GM12878 (cell line): ENCODE measurements around the gene HNRNPA2B1. TPM values are rescaled to one million over a fixed set of nuclear protein-coding genes. Genes with fewer than 3 reads are reported as not detected.

Experiments used
- ATAC-seq: fragments of 200-7000 bp; cut with Tn5 transposase; 3 replicates; pipeline ENCODE4 v1.9.1; 2020; ENCODE audit warnings: mild to moderate bottlenecking, moderate library complexity
- BruUV-seq: library from RNA; stranded (reverse); fragments of 400-500 nt; replicated peaks from 2 replicates; lab custom pipeline; 2021; lab: Mats Ljungman, UMichigan
- CTCF ChIA-PET: fragments of 300-600 bp; sonication (Branson Sonifier 250); formaldehyde crosslinking; extraction: SDS; loops from one replicate; lab custom pipeline; 2021; ENCODE audit warnings: inconsistent platforms; lab: Yijun Ruan, JAX
- POLR2A ChIA-PET: fragments of 350-600 bp; formaldehyde crosslinking; extraction: SDS; loops from one replicate; lab custom pipeline; 2021; ENCODE audit warnings: inconsistent platforms; lab: Charles Lee
- RAD21 ChIA-PET: fragments of 300-600 bp; sonication (Branson Sonifier 250); formaldehyde crosslinking; loops from one replicate; lab custom pipeline; 2023; ENCODE audit warnings: antibody characterized with exemption; ENCODE audit not compliant: unreplicated experiment; lab: Charles Lee
- SMC1A ChIA-PET: fragments of 300-600 bp; sonication (Branson Sonifier 250); formaldehyde crosslinking; loops from one replicate; lab custom pipeline; 2023; ENCODE audit not compliant: unreplicated experiment, uncharacterized antibody; lab: Charles Lee
- DNase-seq: peaks from one replicate; pipeline ENCODE4 v3.0.0-alpha.2; 2011; ENCODE audit warnings: low read depth, low spot score
- FAIRE-seq: peaks from 3 replicates; lab custom pipeline; 2011; peaks lifted over from hg19 to GRCh38; lab: Jason Lieb, UNC
- H2AFZ ChIP-seq: 2 replicates; pipeline ENCODE4 v1.6.0; 2011; ENCODE audit warnings: low read depth, low read length, control low read depth; ENCODE audit not compliant: control insufficient read depth
- H3K27ac ChIP-seq: 2 replicates; pipeline ENCODE4 v1.5.1; 2011; ENCODE audit warnings: control low read depth; ENCODE audit not compliant: control insufficient read depth, insufficient read depth
- H3K27me3 ChIP-seq, 2 experiments: replicated peaks in 1 of 2; 2 replicates each; pipeline versions ENCODE4 v1.6.0 to v1.6.1; 2011; ENCODE audit warnings: low read length in 1 of 2; ENCODE audit not compliant: control insufficient read depth in 2 of 2, insufficient read depth in 2 of 2
- H3K36me3 ChIP-seq, 2 experiments: 2 replicates each; pipeline ENCODE4 v1.5.1; 2011; ENCODE audit warnings: low read length in 1 of 2; ENCODE audit not compliant: control insufficient read depth in 2 of 2, insufficient read depth in 2 of 2
- H3K4me1 ChIP-seq: 2 replicates; pipeline ENCODE4 v1.6.1; 2011; ENCODE audit warnings: mild to moderate bottlenecking, low read length, moderate library complexity, mixed read lengths; ENCODE audit not compliant: control insufficient read depth, insufficient read depth
- H3K4me2 ChIP-seq: 2 replicates; pipeline ENCODE4 v1.6.0; 2011; ENCODE audit warnings: control low read depth; ENCODE audit not compliant: control insufficient read depth, insufficient read depth
- H3K4me3 ChIP-seq: fragments of 200-600 bp; sonication (generic); 2 replicates; pipeline ENCODE4 v1.5.1; 2016
- H3K79me2 ChIP-seq: 2 replicates; pipeline ENCODE4 v1.6.0; 2011; ENCODE audit warnings: low read length; ENCODE audit not compliant: control insufficient read depth, insufficient read depth
- H3K9ac ChIP-seq: 2 replicates; pipeline ENCODE4 v1.8.0; 2011; ENCODE audit warnings: low read length, control low read depth, mixed read lengths; ENCODE audit not compliant: control insufficient read depth, insufficient read depth
- H3K9me3 ChIP-seq: replicated peaks from 3 replicates; pipeline ENCODE4 v1.5.1; 2011; ENCODE audit warnings: mild to moderate bottlenecking, low read length; ENCODE audit not compliant: control insufficient read depth, insufficient read depth
- H4K20me1 ChIP-seq: 2 replicates; pipeline ENCODE4 v1.6.0; 2011; ENCODE audit not compliant: control insufficient read depth, insufficient read depth
- EED ChIP-seq: sonication (generic); IDR thresholded peaks from 2 replicates; pipeline ENCODE4 v1.6.1; 2016; ENCODE audit warnings: antibody characterized with exemption, low read depth
- JUND ChIP-seq: IDR thresholded peaks from 2 replicates; pipeline ENCODE4 v1.6.1; 2012; ENCODE audit warnings: low read depth, mild to moderate bottlenecking, low read length, improper control_type of control experiment, moderate library complexity
- TCF12 ChIP-seq: IDR thresholded peaks from 2 replicates; pipeline ENCODE4 v1.6.1; 2011; ENCODE audit warnings: low read depth, mild to moderate bottlenecking, low read length
- WGBS: methylation state at CpG from one replicate; pipeline ENCODE4 v1.1.6; 2016; ENCODE audit warnings: low lambda C conversion rate; ENCODE audit not compliant: insufficient replicate concordance, insufficient coverage; ENCODE audit errors: missing lambda C conversion rate; 5-methylcytosine and 5-hydroxymethylcytosine counted together
- in situ Hi-C: fragments of 300-500 bp; cut with MboI; formaldehyde crosslinking; loops from 9 replicates; pipeline ENCODE4 v1.14.3; 2018; ENCODE audit warnings: mixed read lengths
- intact Hi-C: fragments of 100-400 bp; cut with micrococcal nuclease; formaldehyde crosslinking; loops from one replicate; pipeline ENCODE4 v1.14.2; 2022; ENCODE audit not compliant: unreplicated experiment
- polyA plus RNA-seq, 11 experiments: library from polyadenylated mRNA; depleted of rRNA in 4 of 11; unstranded in 6 of 11; stranded (reverse) in 5 of 11; fragments of >200 nt; fragmentation: Nextera tagmentation in 4 of 11; fragmentation: Illumina TruSeq in 1 of 11; extraction: Ambion mirVana in 4 of 11; extraction: Trizol in 1 of 11; gene quantifications; 1 replicate in 1 of 11; 2 replicates in 10 of 11; pipeline versions ENCODE4 v1.2.1 to v1.2.3, GENCODE V29; 2011 to 2016; ENCODE audit warnings: inconsistent platforms in 2 of 11, missing spikeins in 2 of 11, low read depth in 1 of 11
- total RNA-seq, 4 experiments: library from RNA; depleted of rRNA in 3 of 4; stranded (reverse); fragments of >200 nt in 3 of 4; fragmentation: Illumina TruSeq in 1 of 4; extraction: Trizol in 1 of 4; gene quantifications; 2 replicates each; pipeline versions ENCODE4 v1.2.1 to v1.2.3, GENCODE V29; 2013 to 2021
- TF ChIP-seq, protein P1 (sequence below): fragments of 450-650 bp; IDR thresholded peaks from 2 replicates; pipeline ENCODE4 v1.6.1; 2016; ENCODE audit warnings: mild to moderate bottlenecking, moderate library complexity, borderline replicate concordance
- TF ChIP-seq, protein P2 (sequence below), 3 experiments: IDR thresholded peaks in 2 of 3; conservative IDR thresholded peaks in 1 of 3; 2 replicates each; pipeline ENCODE4 v1.5.1; 2011; ENCODE audit warnings: low read depth in 3 of 3, low read length in 3 of 3, mild to moderate bottlenecking in 3 of 3, control low read depth in 2 of 3, moderate library complexity in 2 of 3, inconsistent platforms in 1 of 3, mixed read lengths in 1 of 3; ENCODE audit not compliant: control insufficient read depth in 2 of 3, insufficient read depth in 1 of 3; ENCODE audit errors: extremely low read depth in 1 of 3
- TF ChIP-seq, protein P3 (sequence below): fragments of 450-650 bp; IDR thresholded peaks from 2 replicates; pipeline ENCODE4 v1.6.1; 2018; ENCODE audit warnings: mild to moderate bottlenecking, low read depth, moderate library complexity; ENCODE audit not compliant: partially characterized antibody

HNRNPA2B1 gene
- total and polyA plus RNA-seq, 10 of the 15 experiments (the other 5 are each of a cell fraction or from before 2014, with no cell fraction given) = 295 to 1,396 (median 932) TPM

DNA sequence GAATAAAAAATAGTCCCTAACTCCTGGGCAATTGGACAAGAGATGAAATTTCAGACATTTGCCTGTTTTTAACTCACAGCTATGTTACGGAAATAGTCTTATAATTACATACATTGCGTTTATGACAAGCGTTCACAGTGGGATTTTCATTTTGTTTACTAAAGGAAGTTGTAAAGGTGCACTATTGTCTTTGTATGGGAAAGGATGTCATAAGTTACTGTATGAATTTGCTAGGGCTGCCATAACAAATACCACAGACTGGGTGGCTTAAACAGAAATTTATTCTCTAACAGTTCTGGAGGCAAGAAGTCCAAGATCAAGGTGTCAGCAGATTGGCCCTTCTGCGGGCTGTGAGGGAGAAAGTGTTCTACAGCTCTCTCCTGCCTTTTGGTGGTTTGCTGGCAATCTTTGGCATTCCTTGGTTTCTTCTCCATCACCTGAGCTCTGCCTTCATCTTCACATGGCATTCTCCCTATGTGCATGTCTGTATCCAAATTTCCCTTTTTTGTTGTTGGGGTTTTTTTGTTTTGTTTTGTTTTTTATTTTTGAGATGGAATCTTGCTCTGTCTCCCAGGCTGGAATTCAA lies 42.9 kb downstream of the HNRNPA2B1 start (continued):
- TF ChIP-seq, protein P1, sequence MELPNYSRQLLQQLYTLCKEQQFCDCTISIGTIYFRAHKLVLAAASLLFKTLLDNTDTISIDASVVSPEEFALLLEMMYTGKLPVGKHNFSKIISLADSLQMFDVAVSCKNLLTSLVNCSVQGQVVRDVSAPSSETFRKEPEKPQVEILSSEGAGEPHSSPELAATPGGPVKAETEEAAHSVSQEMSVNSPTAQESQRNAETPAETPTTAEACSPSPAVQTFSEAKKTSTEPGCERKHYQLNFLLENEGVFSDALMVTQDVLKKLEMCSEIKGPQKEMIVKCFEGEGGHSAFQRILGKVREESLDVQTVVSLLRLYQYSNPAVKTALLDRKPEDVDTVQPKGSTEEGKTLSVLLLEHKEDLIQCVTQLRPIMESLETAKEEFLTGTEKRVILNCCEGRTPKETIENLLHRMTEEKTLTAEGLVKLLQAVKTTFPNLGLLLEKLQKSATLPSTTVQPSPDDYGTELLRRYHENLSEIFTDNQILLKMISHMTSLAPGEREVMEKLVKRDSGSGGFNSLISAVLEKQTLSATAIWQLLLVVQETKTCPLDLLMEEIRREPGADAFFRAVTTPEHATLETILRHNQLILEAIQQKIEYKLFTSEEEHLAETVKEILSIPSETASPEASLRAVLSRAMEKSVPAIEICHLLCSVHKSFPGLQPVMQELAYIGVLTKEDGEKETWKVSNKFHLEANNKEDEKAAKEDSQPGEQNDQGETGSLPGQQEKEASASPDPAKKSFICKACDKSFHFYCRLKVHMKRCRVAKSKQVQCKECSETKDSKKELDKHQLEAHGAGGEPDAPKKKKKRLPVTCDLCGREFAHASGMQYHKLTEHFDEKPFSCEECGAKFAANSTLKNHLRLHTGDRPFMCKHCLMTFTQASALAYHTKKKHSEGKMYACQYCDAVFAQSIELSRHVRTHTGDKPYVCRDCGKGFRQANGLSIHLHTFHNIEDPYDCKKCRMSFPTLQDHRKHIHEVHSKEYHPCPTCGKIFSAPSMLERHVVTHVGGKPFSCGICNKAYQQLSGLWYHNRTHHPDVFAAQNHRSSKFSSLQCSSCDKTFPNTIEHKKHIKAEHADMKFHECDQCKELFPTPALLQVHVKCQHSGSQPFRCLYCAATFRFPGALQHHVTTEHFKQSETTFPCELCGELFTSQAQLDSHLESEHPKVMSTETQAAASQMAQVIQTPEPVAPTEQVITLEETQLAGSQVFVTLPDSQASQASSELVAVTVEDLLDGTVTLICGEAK = no peak

DNA sequence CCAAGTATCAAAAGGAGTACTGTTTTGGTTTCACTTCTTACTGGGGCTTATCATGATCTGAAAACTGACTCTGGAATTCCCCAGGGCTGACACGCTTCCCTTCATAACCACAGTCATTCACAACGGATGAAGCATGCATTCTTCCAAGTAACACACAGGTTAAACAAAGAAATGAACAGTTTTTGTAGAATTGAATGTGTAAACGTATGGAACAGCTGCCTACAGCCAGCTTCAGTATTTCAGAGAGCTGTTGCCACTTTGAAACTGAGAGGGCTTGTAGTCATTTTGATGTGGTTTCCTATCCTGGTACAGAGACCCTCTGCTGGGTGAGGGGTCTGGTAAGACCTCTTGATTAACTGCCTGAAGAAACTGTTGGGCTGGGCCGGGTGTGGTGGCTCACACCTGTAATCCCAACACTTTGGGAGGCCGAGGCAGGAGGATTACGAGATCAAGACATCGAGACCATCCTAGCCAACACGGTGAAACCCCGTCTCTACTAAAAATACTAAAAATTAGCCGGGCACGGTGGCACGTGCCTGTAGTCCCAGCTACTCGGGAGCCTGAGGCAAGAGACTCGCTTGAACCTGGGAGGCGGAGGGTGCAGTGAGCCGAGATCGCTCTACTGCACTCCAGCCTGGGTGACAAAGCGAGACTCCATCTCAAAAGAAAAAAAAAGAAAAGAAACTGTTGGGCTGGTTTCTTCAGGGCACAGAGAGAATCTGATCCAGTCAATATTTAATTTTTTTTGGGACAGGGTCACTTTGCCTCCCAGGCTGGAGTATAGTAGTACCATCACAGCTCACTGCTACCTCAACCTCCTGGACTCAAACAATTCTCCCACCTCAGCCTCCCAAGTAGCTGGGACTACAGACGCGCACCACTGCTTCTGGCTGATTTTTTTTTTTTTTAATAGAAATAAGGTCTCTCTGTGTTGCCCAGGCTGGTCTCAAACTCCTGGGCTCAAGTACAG lies 43.8 kb downstream of the HNRNPA2B1 start:
- Histone ChIP-seq H3K9me3 (no peaks in the 10 kb centered on the region), H3K27me3 (no peaks in the 10 kb centered on the region), H2AFZ (peak overlapping the region; percentile 40; the same call in 1 of the 2 replicates), H3K27ac (peak overlapping the region; percentile 88), H3K9ac (peak overlapping the region; percentile 70), H3K4me3 (peak overlapping the region; percentile 55), H3K79me2 (peaks cover 96% of the 10 kb centered on the region), H3K4me2 (peak overlapping the region; percentile 98), H4K20me1 (no peaks in the 10 kb centered on the region; the same call in 1 of the 2 replicates), H3K4me1 (peaks cover 43% of the 10 kb centered on the region), H3K36me3 (no peaks in the 10 kb centered on the region; a peak in 1 of 4 replicates)
- ATAC-seq (peak; percentile 55), DNase-seq (peak; percentile 84), FAIRE-seq (peak; percentile 66)
- ChIA-PET CTCF (interaction anchor here (0.6 to 5.6 kb wide), 17 partner anchors 10 to 1256 kb away, joined by 3 to 104 read pairs (median 4); partner anchors contain the start of genes HNRNPA2B1 and SNX10), SMC1A (interaction anchor here (0.6 to 9.3 kb wide), 20 partner anchors 8 to 511 kb away, joined by 3 to 198 read pairs (median 3); partner anchors contain the start of genes CBX3 and HNRNPA2B1), RAD21 (interaction anchor here (0.6 to 9.0 kb wide), 12 partner anchors 10 to 264 kb away, joined by 3 to 164 read pairs (median 4); partner anchors contain the start of genes CBX3, HNRNPA2B1 and SNX10), POLR2A (interaction anchor here (0.7 to 10.1 kb wide), 7 partner anchors 10 to 74 kb away, joined by 3 to 206 read pairs (median 4); partner anchors contain the start of genes CBX3 and HNRNPA2B1)
- WGBS = 5% methylated on average over 20 of the region's 20 CpGs
- BruUV-seq = no TSS peak
- in situ Hi-C loops (no loop called here), intact Hi-C loops (loop anchor here (1.0 to 5.0 kb wide), 3 partner anchors 32 to 262 kb away; no protein-coding TSS in a partner anchor)
- peak; percentile 39; the same call in 1 of the 2 replicates for TF ChIP-seq TCF12
- peak; percentile 78 for TF ChIP-seq EED
- TF ChIP-seq, protein P2, sequence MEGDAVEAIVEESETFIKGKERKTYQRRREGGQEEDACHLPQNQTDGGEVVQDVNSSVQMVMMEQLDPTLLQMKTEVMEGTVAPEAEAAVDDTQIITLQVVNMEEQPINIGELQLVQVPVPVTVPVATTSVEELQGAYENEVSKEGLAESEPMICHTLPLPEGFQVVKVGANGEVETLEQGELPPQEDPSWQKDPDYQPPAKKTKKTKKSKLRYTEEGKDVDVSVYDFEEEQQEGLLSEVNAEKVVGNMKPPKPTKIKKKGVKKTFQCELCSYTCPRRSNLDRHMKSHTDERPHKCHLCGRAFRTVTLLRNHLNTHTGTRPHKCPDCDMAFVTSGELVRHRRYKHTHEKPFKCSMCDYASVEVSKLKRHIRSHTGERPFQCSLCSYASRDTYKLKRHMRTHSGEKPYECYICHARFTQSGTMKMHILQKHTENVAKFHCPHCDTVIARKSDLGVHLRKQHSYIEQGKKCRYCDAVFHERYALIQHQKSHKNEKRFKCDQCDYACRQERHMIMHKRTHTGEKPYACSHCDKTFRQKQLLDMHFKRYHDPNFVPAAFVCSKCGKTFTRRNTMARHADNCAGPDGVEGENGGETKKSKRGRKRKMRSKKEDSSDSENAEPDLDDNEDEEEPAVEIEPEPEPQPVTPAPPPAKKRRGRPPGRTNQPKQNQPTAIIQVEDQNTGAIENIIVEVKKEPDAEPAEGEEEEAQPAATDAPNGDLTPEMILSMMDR (IDR thresholded peaks at IDR 0.05 in 2 of 3, conservative IDR thresholded peaks at IDR 0.05 in 1 of 3; ENCODE audit: control insufficient read depth in 2 of 3, extremely low read depth in 1 of 3, insufficient read depth in 1 of 3, low read depth in 3 of 3, low read length in 3 of 3) = no peak
- TF ChIP-seq, protein P3, sequence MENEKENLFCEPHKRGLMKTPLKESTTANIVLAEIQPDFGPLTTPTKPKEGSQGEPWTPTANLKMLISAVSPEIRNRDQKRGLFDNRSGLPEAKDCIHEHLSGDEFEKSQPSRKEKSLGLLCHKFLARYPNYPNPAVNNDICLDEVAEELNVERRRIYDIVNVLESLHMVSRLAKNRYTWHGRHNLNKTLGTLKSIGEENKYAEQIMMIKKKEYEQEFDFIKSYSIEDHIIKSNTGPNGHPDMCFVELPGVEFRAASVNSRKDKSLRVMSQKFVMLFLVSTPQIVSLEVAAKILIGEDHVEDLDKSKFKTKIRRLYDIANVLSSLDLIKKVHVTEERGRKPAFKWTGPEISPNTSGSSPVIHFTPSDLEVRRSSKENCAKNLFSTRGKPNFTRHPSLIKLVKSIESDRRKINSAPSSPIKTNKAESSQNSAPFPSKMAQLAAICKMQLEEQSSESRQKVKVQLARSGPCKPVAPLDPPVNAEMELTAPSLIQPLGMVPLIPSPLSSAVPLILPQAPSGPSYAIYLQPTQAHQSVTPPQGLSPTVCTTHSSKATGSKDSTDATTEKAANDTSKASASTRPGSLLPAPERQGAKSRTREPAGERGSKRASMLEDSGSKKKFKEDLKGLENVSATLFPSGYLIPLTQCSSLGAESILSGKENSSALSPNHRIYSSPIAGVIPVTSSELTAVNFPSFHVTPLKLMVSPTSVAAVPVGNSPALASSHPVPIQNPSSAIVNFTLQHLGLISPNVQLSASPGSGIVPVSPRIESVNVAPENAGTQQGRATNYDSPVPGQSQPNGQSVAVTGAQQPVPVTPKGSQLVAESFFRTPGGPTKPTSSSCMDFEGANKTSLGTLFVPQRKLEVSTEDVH = peak; percentile 49
- TF ChIP-seq JUND = no peak
